GM23338 (cell line): ENCODE data around the gene ME1. TPM values are rescaled to one million over a fixed set of nuclear protein-coding genes. Genes with fewer than 3 reads are reported as not detected.

Source experiments
- ATAC-seq: fragments of 200-7000 bp; cut with Tn5 transposase; 3 replicates; pipeline ENCODE4 v1.9.1; 2020
- DNase-seq: peaks from one replicate; pipeline ENCODE4 v3.0.0-alpha.2; 2015; ENCODE audit warnings: low spot score
- H2AFZ ChIP-seq: fragments of 200-600 bp; sonication (generic); 2 replicates; pipeline ENCODE4 v1.8.0; 2016; ENCODE audit warnings: antibody characterized with exemption, mild to moderate bottlenecking, moderate library complexity
- H3F3A ChIP-seq: fragments of 200-600 bp; sonication (generic); replicated peaks from 2 replicates; pipeline ENCODE4 v1.8.0; 2017; ENCODE audit warnings: antibody characterized with exemption, mixed run types, low read depth
- H3K27ac ChIP-seq: fragments of 200-600 bp; sonication (generic); 2 replicates; pipeline ENCODE4 v1.6.1; 2016; ENCODE audit warnings: low read depth
- H3K27me3 ChIP-seq: fragments of 200-600 bp; sonication (generic); 2 replicates; pipeline ENCODE4 v1.8.0; 2016; ENCODE audit warnings: mild to moderate bottlenecking, mixed run types, moderate library complexity; ENCODE audit not compliant: insufficient read depth
- H3K36me3 ChIP-seq: fragments of 200-600 bp; sonication (generic); 2 replicates; pipeline ENCODE4 v1.8.0; 2016; ENCODE audit warnings: mild to moderate bottlenecking; ENCODE audit not compliant: insufficient read depth
- H3K4me1 ChIP-seq: fragments of 200-600 bp; sonication (generic); 2 replicates; pipeline ENCODE4 v1.8.0; 2016; ENCODE audit warnings: mild to moderate bottlenecking, moderate library complexity; ENCODE audit not compliant: insufficient read depth
- H3K4me2 ChIP-seq: fragments of 200-600 bp; sonication (generic); 2 replicates; pipeline ENCODE4 v1.7.1; 2017; ENCODE audit warnings: mixed run types
- H3K4me3 ChIP-seq: fragments of 200-600 bp; sonication (generic); 2 replicates; pipeline ENCODE4 v1.6.1; 2016; ENCODE audit warnings: mixed run types
- H3K79me2 ChIP-seq: fragments of 200-600 bp; sonication (generic); replicated peaks from 2 replicates; pipeline ENCODE4 v1.8.0; 2017; ENCODE audit warnings: mild to moderate bottlenecking; ENCODE audit not compliant: insufficient read depth
- H3K9me2 ChIP-seq: fragments of 200-600 bp; sonication (generic); 2 replicates; pipeline ENCODE4 v1.8.0; 2017; ENCODE audit not compliant: insufficient read depth
- H4K20me1 ChIP-seq: fragments of 200-600 bp; sonication (generic); replicated peaks from 2 replicates; pipeline ENCODE4 v1.8.0; 2017; ENCODE audit warnings: mild to moderate bottlenecking; ENCODE audit not compliant: insufficient read depth
- H3K27ac Mint-ChIP-seq: 2 replicates; pipeline ENCODE4 v1.8.0; 2020; ENCODE audit warnings: inconsistent platforms, mild to moderate bottlenecking, moderate library complexity, mixed read lengths
- H3K27me3 Mint-ChIP-seq: 3 replicates; pipeline ENCODE4 v1.8.0; 2022; ENCODE audit warnings: low read depth, mild to moderate bottlenecking, moderate library complexity, mixed read lengths, inconsistent platforms; ENCODE audit not compliant: insufficient read depth, poor library complexity
- H3K36me3 Mint-ChIP-seq: 3 replicates; pipeline ENCODE4 v1.8.0; 2021; ENCODE audit warnings: low read depth, mild to moderate bottlenecking, inconsistent platforms, moderate library complexity, mixed read lengths
- H3K4me1 Mint-ChIP-seq: 3 replicates; pipeline ENCODE4 v1.8.0; 2020; ENCODE audit warnings: mild to moderate bottlenecking, inconsistent platforms, mixed read lengths
- H3K4me3 Mint-ChIP-seq: 3 replicates; pipeline ENCODE4 v1.8.0; 2021; ENCODE audit warnings: moderate library complexity, mild to moderate bottlenecking, inconsistent platforms, mixed read lengths
- H3K9me3 Mint-ChIP-seq: 3 replicates; pipeline ENCODE4 v1.8.0; 2020; ENCODE audit warnings: moderate library complexity, mild to moderate bottlenecking, inconsistent platforms, mixed read lengths
- CREB1 ChIP-seq: fragments of 250-450 bp; sonication (Bioruptor Pico); IDR thresholded peaks from 2 replicates; pipeline ENCODE4 v1.5.0; 2020; ENCODE audit warnings: low read depth, mild to moderate bottlenecking, moderate library complexity
- ETS1 ChIP-seq: IDR thresholded peaks from 2 replicates; pipeline ENCODE4 v1.6.1; 2016; ENCODE audit warnings: antibody characterized with exemption
- EZH2phosphoT487 ChIP-seq: fragments of 200-600 bp; sonication (generic); IDR thresholded peaks from one replicate; pipeline ENCODE4 v1.8.1; 2018; ENCODE audit warnings: antibody characterized with exemption; ENCODE audit not compliant: unreplicated experiment
- JUNB ChIP-seq: IDR thresholded peaks from one replicate; pipeline ENCODE4 v1.6.1; 2016; ENCODE audit warnings: antibody characterized with exemption; ENCODE audit not compliant: unreplicated experiment
- NANOG ChIP-seq: IDR thresholded peaks from 2 replicates; pipeline ENCODE4 v1.6.1; 2016; ENCODE audit warnings: antibody characterized with exemption, borderline replicate concordance
- POLR2AphosphoS5 ChIP-seq: IDR thresholded peaks from 2 replicates; pipeline ENCODE4 v1.6.1; 2016; ENCODE audit warnings: antibody characterized with exemption, low read depth
- STAT1 ChIP-seq: IDR thresholded peaks from one replicate; pipeline ENCODE4 v1.6.1; 2016; ENCODE audit warnings: antibody characterized with exemption; ENCODE audit not compliant: unreplicated experiment
- polyA plus RNA-seq: library from polyadenylated mRNA; unstranded; fragments of >200 nt; fragmentation: Nextera tagmentation; extraction: Ambion mirVana; gene quantifications from 2 replicates; pipeline ENCODE4 v1.2.1, GENCODE V29; 2016
- total RNA-seq: library from RNA; depleted of rRNA; stranded (reverse); fragments of >200 nt; shearing (Covaris generic); gene quantifications from 2 replicates; pipeline ENCODE4 v1.2.3, GENCODE V29; 2014
- TF ChIP-seq, protein P1 (sequence below), 2 experiments: fragments of 200-600 bp in 1 of 2; sonication (generic) in 1 of 2; conservative IDR thresholded peaks; 2 replicates each; pipeline versions ENCODE4 v1.5.1 to v1.6.1; 2016 to 2017; ENCODE audit warnings: antibody characterized with exemption in 2 of 2, low read depth in 2 of 2, mild to moderate bottlenecking in 2 of 2, moderate library complexity in 1 of 2
- TF ChIP-seq, protein P2 (sequence below): fragments of 250-450 bp; sonication (Bioruptor Pico); IDR thresholded peaks from 2 replicates; pipeline ENCODE4 v1.5.0; 2020; ENCODE audit warnings: mild to moderate bottlenecking, moderate library complexity
- TF ChIP-seq, protein P3 (sequence below): IDR thresholded peaks from one replicate; pipeline ENCODE4 v1.6.1; 2018; ENCODE audit warnings: antibody characterized with exemption; ENCODE audit not compliant: unreplicated experiment

ME1 gene
- total and polyA plus RNA-seq, 2 experiments from 2014 or later = 6.4 to 8.0 TPM

DNA sequence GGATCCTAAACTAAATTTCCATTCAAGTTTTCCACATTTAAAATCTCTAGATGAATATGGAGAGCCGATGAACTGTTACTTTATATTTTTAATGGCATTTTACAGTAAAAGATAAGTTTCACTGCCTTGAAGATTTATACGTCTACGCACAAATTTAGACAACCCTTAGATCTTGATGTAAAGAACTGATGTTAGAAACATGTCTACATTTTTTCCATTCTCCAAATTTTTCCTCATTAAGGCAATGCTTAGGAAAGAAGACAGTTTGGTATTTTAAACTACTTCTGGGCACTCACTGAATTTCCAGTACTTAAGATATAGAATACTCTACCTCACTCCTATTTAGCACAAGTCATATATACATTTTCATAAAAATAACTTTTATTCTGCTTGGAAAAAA is 45.4 kb downstream of the ME1 start:
- Histone ChIP-seq H2AFZ (no peak overlapping the region), H3K9me2 (no peaks in the 10 kb centered on the region), H3K27ac (no peak overlapping the region), H3K4me1 (no peaks in the 10 kb centered on the region), H3K27me3 (no peaks in the 10 kb centered on the region), H3F3A (no peaks in the 10 kb centered on the region), H3K79me2 (no peaks in the 10 kb centered on the region; the same call in 1 of the 2 replicates), H3K4me2 (no peak overlapping the region), H4K20me1 (no peaks in the 10 kb centered on the region), H3K36me3 (no peaks in the 10 kb centered on the region), H3K4me3 (no peak overlapping the region)
- no peak overlapping the region for H3K4me3 Mint-ChIP-seq
- no peaks in the 10 kb centered on the region for H3K27me3 Mint-ChIP-seq
- no peaks in the 10 kb centered on the region for H3K9me3 Mint-ChIP-seq
- H3K27ac Mint-ChIP-seq = no peak overlapping the region
- ATAC-seq (no peak), DNase-seq (no peak)
- no peaks in the 10 kb centered on the region for H3K36me3 Mint-ChIP-seq
- H3K4me1 Mint-ChIP-seq = no peaks in the 10 kb centered on the region
- TF ChIP-seq NANOG (no peak), JUNB (no peak), CREB1 (no peak)

DNA sequence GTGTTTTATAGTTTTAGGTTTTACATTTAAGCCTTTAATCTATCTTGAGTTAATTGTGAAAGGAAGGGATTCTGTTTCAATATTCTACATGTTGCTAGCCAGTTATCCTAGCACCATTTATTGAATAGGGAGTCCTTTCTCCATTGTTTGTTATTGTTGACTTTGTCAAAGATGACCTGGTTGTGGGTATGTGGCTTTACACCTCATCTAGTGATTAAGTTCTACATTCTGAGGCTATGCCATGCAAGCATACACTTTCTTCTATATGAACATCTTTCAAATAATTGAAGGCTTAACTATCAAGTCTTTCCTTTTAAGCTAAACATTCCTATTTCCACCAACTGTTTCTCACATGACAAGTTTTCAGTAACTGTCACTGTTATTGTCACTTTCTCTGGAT is 46.1 kb downstream of the ME1 start:
- Histone ChIP-seq H3K79me2 (no peaks in the 10 kb centered on the region; the same call in 1 of the 2 replicates), H3K9me2 (no peaks in the 10 kb centered on the region), H4K20me1 (no peaks in the 10 kb centered on the region), H3K27ac (no peak overlapping the region), H3K27me3 (no peaks in the 10 kb centered on the region), H3K4me3 (no peak overlapping the region), H3K4me2 (no peak overlapping the region), H3K36me3 (no peaks in the 10 kb centered on the region), H3K4me1 (no peaks in the 10 kb centered on the region), H2AFZ (no peak overlapping the region), H3F3A (no peaks in the 10 kb centered on the region)
- H3K36me3 Mint-ChIP-seq = no peaks in the 10 kb centered on the region
- no peak for DNase-seq
- no peak overlapping the region for H3K4me3 Mint-ChIP-seq
- H3K27ac Mint-ChIP-seq = no peak overlapping the region
- no peaks in the 10 kb centered on the region for H3K4me1 Mint-ChIP-seq
- no peaks in the 10 kb centered on the region for H3K27me3 Mint-ChIP-seq
- H3K9me3 Mint-ChIP-seq = no peaks in the 10 kb centered on the region
- ATAC-seq = no peak
- TF ChIP-seq CREB1 = no peak
- TF ChIP-seq, protein P1, sequence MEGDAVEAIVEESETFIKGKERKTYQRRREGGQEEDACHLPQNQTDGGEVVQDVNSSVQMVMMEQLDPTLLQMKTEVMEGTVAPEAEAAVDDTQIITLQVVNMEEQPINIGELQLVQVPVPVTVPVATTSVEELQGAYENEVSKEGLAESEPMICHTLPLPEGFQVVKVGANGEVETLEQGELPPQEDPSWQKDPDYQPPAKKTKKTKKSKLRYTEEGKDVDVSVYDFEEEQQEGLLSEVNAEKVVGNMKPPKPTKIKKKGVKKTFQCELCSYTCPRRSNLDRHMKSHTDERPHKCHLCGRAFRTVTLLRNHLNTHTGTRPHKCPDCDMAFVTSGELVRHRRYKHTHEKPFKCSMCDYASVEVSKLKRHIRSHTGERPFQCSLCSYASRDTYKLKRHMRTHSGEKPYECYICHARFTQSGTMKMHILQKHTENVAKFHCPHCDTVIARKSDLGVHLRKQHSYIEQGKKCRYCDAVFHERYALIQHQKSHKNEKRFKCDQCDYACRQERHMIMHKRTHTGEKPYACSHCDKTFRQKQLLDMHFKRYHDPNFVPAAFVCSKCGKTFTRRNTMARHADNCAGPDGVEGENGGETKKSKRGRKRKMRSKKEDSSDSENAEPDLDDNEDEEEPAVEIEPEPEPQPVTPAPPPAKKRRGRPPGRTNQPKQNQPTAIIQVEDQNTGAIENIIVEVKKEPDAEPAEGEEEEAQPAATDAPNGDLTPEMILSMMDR (conservative IDR thresholded peaks at IDR 0.05; ENCODE audit: low read depth in 2 of 2) = no peak
- TF ChIP-seq JUNB = no peak
- TF ChIP-seq STAT1 = no peak
- TF ChIP-seq POLR2AphosphoS5 = no peak
- TF ChIP-seq EZH2phosphoT487 = no peak
- TF ChIP-seq, protein P2, sequence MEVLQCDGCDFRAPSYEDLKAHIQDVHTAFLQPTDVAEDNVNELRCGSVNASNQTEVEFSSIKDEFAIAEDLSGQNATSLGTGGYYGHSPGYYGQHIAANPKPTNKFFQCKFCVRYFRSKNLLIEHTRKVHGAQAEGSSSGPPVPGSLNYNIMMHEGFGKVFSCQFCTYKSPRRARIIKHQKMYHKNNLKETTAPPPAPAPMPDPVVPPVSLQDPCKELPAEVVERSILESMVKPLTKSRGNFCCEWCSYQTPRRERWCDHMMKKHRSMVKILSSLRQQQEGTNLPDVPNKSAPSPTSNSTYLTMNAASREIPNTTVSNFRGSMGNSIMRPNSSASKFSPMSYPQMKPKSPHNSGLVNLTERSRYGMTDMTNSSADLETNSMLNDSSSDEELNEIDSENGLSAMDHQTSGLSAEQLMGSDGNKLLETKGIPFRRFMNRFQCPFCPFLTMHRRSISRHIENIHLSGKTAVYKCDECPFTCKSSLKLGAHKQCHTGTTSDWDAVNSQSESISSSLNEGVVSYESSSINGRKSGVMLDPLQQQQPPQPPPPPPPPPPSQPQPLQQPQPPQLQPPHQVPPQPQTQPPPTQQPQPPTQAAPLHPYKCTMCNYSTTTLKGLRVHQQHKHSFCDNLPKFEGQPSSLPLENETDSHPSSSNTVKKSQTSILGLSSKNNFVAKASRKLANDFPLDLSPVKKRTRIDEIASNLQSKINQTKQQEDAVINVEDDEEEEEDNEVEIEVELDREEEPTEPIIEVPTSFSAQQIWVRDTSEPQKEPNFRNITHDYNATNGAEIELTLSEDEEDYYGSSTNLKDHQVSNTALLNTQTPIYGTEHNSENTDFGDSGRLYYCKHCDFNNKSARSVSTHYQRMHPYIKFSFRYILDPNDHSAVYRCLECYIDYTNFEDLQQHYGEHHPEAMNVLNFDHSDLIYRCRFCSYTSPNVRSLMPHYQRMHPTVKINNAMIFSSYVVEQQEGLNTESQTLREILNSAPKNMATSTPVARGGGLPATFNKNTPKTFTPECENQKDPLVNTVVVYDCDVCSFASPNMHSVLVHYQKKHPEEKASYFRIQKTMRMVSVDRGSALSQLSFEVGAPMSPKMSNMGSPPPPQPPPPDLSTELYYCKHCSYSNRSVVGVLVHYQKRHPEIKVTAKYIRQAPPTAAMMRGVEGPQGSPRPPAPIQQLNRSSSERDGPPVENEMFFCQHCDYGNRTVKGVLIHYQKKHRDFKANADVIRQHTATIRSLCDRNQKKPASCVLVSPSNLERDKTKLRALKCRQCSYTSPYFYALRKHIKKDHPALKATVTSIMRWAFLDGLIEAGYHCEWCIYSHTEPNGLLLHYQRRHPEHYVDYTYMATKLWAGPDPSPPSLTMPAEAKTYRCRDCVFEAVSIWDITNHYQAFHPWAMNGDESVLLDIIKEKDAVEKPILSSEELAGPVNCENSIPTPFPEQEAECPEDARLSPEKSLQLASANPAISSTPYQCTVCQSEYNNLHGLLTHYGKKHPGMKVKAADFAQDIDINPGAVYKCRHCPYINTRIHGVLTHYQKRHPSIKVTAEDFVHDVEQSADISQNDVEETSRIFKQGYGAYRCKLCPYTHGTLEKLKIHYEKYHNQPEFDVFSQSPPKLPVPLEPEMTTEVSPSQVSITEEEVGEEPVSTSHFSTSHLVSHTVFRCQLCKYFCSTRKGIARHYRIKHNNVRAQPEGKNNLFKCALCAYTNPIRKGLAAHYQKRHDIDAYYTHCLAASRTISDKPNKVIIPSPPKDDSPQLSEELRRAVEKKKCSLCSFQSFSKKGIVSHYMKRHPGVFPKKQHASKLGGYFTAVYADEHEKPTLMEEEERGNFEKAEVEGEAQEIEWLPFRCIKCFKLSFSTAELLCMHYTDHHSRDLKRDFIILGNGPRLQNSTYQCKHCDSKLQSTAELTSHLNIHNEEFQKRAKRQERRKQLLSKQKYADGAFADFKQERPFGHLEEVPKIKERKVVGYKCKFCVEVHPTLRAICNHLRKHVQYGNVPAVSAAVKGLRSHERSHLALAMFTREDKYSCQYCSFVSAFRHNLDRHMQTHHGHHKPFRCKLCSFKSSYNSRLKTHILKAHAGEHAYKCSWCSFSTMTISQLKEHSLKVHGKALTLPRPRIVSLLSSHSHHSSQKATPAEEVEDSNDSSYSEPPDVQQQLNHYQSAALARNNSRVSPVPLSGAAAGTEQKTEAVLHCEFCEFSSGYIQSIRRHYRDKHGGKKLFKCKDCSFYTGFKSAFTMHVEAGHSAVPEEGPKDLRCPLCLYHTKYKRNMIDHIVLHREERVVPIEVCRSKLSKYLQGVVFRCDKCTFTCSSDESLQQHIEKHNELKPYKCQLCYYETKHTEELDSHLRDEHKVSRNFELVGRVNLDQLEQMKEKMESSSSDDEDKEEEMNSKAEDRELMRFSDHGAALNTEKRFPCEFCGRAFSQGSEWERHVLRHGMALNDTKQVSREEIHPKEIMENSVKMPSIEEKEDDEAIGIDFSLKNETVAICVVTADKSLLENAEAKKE (CRISPR knock-in tag) = no peak
- TF ChIP-seq NANOG = no peak
- TF ChIP-seq ETS1 = no peak
- TF ChIP-seq, protein P3, sequence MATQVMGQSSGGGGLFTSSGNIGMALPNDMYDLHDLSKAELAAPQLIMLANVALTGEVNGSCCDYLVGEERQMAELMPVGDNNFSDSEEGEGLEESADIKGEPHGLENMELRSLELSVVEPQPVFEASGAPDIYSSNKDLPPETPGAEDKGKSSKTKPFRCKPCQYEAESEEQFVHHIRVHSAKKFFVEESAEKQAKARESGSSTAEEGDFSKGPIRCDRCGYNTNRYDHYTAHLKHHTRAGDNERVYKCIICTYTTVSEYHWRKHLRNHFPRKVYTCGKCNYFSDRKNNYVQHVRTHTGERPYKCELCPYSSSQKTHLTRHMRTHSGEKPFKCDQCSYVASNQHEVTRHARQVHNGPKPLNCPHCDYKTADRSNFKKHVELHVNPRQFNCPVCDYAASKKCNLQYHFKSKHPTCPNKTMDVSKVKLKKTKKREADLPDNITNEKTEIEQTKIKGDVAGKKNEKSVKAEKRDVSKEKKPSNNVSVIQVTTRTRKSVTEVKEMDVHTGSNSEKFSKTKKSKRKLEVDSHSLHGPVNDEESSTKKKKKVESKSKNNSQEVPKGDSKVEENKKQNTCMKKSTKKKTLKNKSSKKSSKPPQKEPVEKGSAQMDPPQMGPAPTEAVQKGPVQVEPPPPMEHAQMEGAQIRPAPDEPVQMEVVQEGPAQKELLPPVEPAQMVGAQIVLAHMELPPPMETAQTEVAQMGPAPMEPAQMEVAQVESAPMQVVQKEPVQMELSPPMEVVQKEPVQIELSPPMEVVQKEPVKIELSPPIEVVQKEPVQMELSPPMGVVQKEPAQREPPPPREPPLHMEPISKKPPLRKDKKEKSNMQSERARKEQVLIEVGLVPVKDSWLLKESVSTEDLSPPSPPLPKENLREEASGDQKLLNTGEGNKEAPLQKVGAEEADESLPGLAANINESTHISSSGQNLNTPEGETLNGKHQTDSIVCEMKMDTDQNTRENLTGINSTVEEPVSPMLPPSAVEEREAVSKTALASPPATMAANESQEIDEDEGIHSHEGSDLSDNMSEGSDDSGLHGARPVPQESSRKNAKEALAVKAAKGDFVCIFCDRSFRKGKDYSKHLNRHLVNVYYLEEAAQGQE = no peak
